Right hindlimb (tissue), 1 donor: ENCODE measurements around the gene SLC14A1.
"Not testable (repeated sequence)": the region's sequence is repeated elsewhere in the genome, so short reads cannot be mapped to it uniquely, and the experiment has no call there.

Experiments used
- DNase-seq: peaks from one replicate; pipeline ENCODE4 v3.0.0-alpha.2; 2018

The SLC14A1 gene

DNA sequence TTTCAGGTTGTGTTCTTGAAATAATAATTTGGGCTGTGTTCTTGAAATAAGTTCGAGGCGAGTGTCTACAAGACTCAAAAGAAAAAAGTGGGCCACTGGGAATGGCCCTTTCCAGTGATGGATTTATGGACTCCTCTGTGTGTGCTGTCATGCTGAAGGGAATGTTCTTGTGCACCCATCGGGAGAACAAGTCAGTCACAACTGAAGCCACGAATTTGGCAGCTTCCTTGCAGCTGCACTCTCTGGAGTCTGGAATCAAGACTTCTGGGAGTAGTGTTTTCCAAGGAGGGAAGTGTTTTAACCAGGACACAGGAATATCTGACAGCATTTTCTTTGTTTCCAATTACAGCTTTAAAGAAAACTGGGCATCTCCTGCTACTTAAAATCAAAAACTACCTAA lies 620 bp downstream of the SLC14A1 start:
- DNase-seq, result no peak

DNA sequence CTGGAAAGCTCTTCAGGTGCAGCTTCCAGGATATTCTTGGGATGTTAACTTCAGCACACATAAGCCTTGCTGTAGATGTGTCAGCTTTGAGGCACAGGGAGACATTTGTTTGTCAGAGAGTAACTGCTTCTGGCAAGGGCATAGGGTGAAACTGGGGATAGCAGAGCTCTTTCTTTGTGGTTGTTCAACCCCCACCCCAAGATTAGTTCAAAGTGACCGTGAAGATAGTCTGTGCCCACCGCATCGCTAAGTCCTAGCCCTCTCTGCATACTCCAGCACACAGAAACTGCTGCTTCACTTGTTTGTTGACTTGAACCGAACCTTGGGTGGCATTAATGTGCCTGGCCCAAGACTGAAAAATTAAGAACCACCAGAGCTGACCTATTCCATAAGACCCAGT lies 1.4 kb downstream of the SLC14A1 start:
- DNase-seq, result no peak

DNA sequence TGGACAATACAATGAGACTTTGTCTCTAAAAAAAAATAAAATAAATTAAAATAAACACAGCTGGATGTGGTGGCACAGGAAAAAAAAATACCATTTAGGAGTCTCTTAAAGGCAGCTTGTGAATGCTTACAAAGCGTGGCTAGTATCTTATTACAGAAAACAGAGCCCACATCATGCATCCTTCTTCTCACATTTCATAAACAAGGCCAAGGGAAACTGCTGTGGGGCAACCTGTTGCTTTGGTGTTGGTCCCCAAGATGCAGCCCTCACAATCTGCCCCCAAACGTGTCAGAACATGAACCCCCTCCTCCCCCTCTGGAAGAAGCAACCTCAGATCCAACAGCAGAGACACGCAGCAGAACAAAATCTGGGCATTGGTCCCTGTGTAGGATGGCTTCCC lies 2.6 kb downstream of the SLC14A1 start:
- DNase-seq, result no peak

DNA sequence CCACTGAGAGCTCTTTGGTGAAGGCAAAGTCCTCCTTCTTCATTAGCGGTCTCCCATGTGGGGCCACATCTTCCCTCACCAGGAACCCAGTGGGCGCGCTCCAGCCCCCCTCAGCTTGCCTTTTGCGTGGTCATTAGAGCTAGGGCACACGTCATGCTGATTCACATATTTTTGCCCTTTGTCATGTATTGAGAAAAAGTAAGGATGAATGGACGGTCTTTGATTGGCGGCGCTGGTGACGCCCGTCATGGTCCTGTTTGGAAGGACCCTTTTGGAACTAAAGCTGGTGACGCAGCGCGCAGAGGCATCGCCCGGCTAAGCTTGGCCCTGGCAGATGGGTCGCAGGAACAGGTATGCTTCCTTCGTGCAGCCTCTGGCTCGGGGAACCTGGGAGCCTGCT lies 3.1 kb downstream of the SLC14A1 start:
- no peak for DNase-seq

DNA sequence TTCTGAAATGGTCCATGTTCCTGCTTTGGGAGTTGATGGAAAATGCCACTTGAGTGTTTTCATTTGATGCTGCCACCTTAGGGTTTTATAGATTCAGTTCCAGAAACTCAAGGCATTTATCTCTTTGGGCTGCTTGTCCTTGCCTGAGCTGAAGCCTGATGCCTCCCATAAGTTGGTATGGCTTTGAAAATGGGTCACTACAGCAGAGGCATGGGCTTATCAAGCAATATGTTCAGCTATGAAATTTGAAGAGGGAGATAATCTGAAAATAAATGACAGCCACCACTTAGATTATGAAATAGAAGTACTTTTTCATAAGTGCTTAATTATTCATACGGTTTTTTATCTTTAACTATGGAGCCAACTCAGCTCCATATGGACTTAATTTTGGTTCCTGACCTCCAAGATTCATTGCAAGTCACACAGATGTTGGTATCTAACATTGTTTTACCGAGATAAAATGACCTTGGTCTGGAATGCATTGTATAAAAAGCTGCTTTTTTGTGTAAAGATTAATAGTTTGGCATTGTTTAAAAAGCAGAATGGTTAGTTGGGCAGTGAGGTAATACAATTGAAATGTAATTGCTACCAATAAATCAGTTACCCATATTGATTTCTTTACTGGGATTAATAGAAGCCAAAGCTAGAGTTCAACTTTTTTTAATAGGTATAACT lies 4.5 kb downstream of the SLC14A1 start:
- no peak for DNase-seq

DNA sequence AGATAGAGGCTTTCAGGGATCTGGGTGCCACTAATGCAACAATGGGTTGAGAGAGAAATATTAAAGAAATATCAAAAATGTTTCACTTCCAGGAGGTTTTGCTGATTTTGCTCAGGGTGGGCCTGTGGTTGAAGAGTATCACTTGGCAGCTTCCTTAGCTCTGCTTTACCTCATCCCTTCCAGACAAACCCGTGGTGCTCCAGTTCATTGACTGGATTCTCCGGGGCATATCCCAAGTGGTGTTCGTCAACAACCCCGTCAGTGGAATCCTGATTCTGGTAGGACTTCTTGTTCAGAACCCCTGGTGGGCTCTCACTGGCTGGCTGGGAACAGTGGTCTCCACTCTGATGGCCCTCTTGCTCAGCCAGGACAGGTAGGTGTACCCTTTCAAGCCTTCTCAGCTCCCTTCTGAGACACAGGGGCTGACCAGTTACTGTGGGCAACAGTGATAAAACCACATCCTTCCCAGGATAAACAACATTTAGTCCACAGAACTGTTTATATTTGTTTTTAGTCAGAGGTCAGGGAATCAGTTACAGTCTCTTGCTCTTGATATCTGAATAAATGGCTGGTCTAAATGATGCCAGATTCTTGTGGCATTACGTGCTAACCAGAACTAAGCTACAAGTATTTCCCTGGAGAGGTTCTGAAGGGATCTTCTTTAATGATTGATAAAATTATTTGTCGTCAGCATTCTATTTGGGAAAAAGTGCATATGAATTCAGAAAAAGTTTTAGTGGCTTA lies 7.0 kb downstream of the SLC14A1 start:
- no peak for DNase-seq

DNA sequence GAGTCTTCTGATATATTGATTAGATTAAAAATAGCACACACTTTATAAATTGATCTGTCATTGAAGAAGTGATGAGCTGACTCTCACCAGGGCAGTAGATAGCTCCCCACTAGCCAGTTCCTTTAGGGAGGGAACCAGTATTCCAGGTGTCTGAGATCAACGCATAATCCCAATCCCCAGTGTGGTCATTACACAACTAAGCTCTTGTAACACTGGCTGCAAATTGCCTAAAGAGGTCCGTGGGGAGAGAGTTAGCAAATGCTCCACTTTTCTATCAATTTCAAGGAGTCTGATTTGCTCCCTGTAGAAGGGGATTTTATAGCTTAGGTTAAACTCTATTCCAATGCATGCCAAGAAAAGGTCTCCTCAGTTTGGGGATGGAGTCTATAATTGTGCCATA lies 7.7 kb downstream of the SLC14A1 start:
- no peak for DNase-seq

DNA sequence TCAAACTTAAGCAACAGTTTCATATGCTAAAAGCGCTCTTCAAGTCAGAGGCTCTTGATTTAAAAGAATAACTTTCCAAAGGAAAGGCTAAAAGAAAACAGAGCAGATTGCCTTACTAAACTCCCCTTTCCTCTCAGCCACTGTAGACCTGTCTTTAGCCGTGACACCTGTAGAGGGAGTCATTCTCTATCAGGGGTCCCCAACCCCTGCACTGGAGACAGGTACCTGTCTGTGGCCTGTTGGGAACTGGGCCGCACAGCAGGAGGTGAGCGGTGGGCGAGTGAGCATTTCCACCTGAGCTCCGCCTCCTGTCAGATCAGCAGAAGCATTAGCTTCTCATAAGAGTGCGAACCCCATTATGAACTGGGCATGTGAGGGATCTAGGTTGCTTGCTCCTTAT lies 9.6 kb downstream of the SLC14A1 start:
- DNase-seq, result no peak

DNA sequence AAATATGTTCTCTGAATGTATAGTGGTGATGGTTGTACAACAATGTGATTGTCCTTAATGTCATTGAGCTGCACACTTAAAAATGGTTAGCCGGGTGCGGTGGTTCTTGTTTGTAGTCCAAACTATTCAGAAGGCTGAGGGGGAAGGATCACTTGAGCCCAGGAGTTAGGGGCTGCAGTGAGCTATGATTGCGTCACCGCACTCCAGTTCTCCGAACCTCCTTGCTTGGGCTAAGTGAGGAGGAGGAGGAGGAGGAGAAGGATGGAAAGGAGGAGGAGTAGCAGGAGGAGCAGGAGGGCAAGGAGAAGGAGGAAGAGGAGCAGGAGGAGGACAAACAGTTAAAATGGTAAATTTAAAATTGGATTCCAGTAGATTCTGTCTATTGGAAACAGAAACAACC lies 10.5 kb downstream of the SLC14A1 start:
- DNase-seq, result no peak

DNA sequence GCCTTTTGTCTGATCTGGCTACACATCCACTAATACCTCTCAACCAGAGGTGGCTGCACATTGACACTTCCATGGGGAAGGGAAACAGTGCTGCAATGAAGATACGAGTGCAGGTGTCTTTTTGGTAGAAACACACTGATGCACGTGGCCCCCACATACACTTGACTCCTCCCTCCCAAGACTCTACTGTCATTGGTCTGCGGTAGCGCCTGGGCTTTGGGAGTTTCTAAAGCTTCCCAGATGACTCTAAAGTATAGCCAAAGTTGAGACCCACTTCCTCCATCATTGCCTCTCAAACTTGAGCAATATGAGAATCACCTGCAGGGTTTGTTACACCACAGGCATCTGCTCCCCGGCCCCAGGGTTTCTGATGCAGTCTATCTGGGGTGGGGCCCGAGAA lies 11.0 kb downstream of the SLC14A1 start:
- DNase-seq, result no peak

DNA sequence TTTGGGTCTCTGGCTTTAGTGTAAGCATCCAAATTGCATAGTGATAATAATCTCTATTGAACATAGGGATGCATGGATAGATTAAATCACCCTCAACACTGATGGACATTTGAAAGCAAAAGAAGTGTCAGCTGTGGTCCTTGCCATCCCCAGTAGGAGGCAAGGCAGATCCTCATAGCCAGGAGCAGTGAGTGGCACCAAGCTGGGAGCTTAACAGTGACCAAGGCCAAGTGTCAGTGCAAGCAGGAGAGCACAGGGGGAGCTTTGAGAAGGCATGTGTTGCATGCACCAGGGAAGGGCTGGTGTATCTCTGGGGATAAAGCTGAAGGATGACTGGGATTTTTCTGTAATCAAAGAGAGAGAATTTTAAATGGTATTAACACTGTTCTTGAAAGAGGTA lies 14.7 kb downstream of the SLC14A1 start:
- no peak for DNase-seq

DNA sequence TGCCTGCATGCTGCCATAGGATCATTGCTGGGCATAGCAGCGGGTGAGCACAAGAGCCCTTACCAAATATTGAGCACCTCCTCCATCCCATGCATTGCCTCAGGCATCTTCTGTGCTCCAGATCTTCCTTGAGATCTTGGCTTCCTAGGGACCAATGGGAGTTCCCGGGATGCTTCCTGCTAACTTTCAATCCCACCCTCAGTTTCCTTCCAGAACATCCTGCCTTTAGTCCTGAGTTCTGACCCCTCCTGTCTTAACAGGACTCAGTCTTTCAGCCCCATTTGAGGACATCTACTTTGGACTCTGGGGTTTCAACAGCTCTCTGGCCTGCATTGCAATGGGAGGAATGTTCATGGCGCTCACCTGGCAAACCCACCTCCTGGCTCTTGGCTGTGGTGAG lies 15.3 kb downstream of the SLC14A1 start:
- no peak for DNase-seq

DNA sequence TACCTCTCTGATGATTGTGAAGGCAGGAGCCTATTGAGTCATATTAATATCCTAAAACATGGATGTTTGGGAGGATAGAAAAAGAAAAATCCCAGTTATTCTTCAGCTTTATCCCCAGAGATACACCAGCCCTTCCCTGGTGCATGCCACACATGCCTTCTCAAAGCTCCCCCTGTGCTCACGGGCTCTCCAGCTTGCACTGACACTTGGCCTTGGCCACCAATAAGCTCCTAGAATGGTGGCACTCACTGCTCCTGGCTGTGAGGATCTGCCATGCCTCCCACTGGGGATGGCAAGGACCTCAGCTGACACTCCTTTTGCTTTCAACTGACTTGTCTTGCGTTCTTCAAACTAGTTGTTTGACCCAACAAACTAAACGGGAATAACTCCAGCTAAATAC lies 15.9 kb downstream of the SLC14A1 start:
- DNase-seq, result no peak

DNA sequence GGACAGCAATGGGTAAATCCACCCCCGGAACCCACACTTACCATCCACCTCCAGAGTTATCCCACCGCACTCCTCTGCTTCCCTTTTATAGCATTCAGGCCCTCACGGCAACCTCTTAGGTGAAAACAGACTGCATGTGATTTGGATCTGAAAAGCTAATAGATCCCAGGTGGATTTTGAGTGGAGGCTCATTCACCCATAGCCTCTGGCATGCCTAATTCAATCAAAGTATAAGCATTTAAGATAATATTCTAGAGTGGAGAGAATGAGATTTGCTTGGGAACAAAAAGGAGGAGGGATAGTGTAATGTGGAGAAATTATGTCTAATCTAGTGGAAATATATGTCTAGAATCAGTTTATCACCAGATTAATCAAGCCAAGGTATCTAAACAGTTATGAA lies 17.1 kb downstream of the SLC14A1 start:
- no peak for DNase-seq

DNA sequence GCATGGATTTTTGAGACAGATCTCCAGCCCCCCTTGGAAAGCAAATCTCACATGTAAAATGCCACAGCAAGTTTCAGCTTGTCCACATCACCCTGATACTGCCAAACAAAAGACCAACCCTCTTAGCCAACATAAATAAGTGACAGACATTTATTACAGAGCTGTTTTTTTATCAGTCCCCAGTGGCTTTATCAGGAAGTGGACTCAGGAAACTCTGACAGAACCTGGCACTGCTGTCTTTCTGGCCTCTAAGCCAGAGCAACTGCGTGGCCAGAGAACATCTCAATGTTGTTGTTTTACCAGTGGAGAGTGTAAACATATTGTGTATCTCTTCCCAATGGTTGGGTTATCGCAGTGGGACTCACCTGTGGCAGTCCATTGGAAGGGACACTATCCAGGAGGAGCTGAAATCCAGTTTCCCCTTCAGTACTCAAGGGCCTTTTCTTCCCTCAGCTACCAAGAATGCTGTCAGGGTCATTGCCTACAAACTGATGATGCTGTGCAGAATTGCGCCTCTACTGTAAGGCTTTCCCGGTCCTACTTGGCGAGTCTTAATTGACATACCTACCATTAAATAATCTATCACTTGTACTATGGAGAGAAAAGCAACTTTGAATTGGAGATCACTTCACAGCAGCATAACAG lies 22.0 kb downstream of the SLC14A1 start:
- DNase-seq, result no peak

DNA sequence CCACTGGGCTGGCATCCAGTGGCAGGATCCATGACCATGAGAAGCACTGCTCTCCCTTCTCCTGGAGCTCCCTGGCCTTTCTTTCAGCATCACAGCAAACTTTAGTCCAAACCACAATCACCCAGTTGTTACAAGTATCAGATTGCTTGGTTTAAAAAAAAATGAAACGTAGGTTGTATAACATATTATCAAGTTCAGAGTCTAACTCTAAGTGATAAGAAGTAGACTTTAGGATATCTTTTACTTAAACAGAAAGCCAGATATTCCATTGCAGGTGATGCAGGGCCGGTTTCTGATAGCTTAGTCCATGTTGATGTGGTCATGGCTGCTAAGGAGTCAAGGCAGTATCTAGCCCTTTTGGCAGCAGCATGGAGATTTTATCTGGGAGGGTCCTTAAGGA lies 24.5 kb downstream of the SLC14A1 start:
- no peak for DNase-seq

DNA sequence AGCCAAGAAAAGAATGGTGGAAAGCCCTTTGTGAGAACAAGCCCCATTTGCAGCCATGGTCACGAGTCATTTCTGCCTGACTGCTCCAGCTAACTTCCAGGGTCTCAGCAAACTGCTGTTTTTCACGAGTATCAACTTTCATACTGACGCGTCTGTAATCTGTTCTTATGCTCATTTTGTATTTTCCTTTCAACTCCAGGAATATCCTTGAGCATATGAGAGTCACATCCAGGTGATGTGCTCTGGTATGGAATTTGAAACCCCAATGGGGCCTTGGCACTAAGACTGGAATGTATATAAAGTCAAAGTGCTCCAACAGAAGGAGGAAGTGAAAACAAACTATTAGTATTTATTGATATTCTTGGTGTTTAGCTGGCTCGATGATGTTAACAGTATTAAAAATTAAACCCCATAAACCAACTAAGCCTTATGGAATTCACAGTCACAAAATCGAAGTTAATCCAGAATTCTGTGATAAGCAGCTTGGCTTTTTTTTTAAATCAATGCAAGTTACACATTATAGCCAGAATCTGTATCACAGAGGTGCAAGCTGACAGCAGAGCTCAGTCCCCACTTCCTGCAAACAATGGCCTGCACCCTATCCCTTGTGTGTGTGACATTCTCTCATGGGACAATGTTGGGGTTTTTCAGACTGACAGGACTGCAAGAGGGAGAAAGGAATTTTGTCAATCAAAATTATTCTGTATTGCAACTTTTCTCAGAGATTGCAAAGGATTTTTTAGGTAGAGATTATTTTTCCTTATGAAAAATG lies 26.1 kb downstream of the SLC14A1 start:
- DNase-seq, result no peak

DNA sequence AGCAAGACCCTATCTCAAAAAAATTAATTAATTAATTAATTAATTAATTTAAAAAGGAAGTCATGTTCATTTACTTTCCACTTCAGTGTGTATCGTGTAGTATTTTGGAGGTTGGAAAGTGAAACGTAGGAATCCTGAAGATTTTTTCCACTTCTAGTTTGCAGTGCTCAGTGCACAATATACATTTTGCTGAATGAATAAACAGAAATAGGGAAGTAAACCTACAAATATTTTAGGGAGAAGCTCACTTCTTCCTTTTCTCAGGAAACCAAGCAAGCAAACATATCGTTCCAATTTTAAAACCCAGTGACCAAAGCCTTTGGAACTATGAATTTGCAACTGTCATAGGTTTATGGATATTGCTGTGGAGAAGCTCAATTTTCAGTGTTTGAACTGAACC lies 27.8 kb downstream of the SLC14A1 start:
- DNase-seq, result no peak

DNA sequence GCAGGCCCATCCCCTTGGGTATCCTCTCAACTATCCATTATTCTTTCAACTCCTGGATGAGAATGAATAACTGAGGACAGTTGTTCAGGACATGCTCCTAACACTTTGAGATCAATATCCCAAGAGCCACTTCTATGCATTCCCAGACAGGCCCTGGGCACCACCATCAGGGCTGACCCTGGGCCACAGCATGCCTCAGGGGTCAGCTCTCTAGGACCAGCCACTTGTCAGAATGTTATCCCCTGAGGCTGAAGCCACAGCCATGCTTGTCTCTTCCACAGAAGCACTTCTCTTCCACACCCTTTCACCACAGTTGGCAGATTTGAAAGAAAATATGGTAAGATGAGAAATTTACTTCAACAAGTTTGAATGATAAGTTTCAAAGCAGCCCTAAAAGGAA lies 28.7 kb downstream of the SLC14A1 start:
- DNase-seq, result no peak

DNA sequence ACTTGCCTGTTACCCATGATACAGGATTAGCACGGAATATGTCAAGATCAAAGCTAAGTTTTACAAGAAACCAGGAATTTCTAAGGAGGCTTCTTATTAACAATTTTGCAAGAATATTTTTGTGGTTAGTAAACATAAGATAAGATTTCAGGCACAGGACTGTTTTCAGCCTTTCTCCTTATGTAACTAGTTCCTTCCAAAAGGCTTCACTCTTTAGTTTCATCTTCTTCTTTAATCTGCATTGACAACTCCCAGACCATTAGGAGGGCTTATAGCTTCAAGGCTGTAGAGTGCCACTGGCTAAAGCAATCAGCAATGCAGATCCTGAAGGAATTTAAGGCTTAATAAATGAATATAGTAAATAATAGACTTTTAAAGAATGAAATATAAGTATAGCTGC lies 29.3 kb downstream of the SLC14A1 start:
- no peak for DNase-seq

DNA sequence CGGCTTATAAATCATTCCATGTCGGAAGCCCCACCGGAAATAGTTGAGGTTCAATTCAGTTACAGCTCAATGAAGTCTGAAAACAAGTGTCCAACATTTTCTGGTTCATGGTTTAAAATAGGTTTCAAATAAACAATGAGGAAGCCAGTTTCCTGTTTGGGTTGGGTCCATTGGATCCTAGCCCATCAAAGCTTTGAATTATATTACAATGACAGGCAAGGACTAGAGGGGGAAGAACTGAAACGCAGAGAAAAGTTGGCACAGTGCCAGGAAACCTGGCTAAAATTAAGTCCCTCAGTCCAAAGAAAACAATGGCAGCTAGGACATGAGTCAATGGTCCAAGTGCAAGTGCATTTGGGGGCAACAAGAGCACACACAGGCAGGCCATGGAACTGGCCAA lies 32.0 kb downstream of the SLC14A1 start:
- peak; percentile 30 for DNase-seq

DNA sequence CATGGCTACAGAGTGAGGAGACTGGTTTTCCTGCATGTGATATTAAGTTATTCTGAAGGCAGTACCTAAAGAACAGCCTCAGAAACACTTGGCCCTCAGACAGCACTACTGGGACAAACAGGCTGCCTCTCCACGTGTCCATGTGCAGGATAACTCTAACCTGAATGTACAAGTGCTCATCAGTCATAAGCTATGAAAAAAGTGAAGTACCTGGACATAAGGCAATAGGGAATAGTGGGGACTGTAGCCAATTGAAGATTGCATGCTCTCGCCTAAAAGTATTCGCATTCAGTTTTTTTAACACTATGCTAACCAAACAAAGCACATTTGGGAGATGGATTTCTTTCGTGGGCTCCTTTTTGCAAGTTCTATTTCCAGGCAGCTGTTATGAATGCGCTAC lies 33.0 kb downstream of the SLC14A1 start:
- DNase-seq, result no peak

DNA sequence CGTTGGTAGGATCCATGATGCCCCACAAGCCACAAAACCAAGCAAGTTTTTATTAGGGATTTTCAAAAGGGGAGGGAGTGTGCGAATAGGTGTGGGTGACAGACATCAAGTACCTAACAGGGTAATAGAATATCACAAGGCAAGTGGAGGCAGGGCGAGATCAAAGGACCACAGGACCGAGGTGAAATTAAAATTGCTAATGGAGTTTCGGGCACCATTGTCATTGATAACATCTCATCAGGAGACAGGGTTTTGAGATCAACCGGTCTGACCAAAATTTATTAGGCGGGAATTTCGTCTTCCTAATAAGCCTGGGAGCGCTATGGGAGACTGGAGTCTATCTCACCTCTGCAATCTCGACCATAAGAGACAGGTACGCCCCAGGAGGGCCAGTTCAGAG lies 33.7 kb downstream of the SLC14A1 start:
- not testable (repeated sequence) for DNase-seq
